Activated CD8-positive, alpha-beta T cell treated with anti-CD3 and anti-CD28 coated beads for 36 hours (primary cell): Measurements from ENCODE around the gene CD96. TPM values are rescaled to one million over a fixed set of nuclear protein-coding genes. Genes with fewer than 3 reads are reported as not detected.

ENCODE experiments used
- ATAC-seq: fragments of 200-7000 bp; cut with Tn5 transposase; one replicate; pipeline ENCODE4 v1.10.0; 2021; ENCODE audit warnings: mild to moderate bottlenecking, moderate library complexity
- CTCF ChIA-PET: fragments of 350-600 bp; sonication (Branson Sonifier 250); formaldehyde crosslinking; loops from one replicate; lab custom pipeline; 2021; ENCODE audit warnings: antibody characterized with exemption; lab: Charles Lee
- POLR2A ChIA-PET: fragments of 350-600 bp; sonication (Branson Sonifier 250); formaldehyde crosslinking; loops from one replicate; lab custom pipeline; 2021; ENCODE audit warnings: antibody characterized with exemption; lab: Charles Lee
- DNase-seq: peaks from one replicate; pipeline ENCODE4 v3.0.0-alpha.2; 2020
- H3K27ac Mint-ChIP-seq: one replicate; pipeline ENCODE4 v1.8.0; 2021; ENCODE audit warnings: mild to moderate bottlenecking, mixed read lengths
- H3K27me3 Mint-ChIP-seq: one replicate; pipeline ENCODE4 v1.8.0; 2021; ENCODE audit warnings: mixed read lengths
- H3K36me3 Mint-ChIP-seq: one replicate; pipeline ENCODE4 v1.8.0; 2021; ENCODE audit warnings: low read depth, mixed read lengths
- H3K4me1 Mint-ChIP-seq: one replicate; pipeline ENCODE4 v1.8.0; 2021; ENCODE audit warnings: low read depth, mixed read lengths
- H3K4me3 Mint-ChIP-seq: one replicate; pipeline ENCODE4 v1.8.0; 2021; ENCODE audit warnings: mild to moderate bottlenecking, moderate library complexity, mixed read lengths
- H3K9me3 Mint-ChIP-seq: one replicate; pipeline ENCODE4 v1.8.0; 2021; ENCODE audit warnings: mixed read lengths
- CTCF ChIP-seq: fragments of 200-600 bp; IDR thresholded peaks from one replicate; pipeline ENCODE4 v1.8.0; 2022; ENCODE audit warnings: antibody characterized with exemption, mild to moderate bottlenecking
- intact Hi-C: fragments of 100-400 bp; cut with micrococcal nuclease; formaldehyde crosslinking; loops from one replicate; pipeline ENCODE4 v1.10.0; 2022
- total RNA-seq, 2 experiments: library from RNA; stranded (reverse); gene quantifications; one replicate each; pipeline ENCODE4 v1.2.3, GENCODE V29; 2021

CD96 gene
- total RNA-seq, 2 experiments from 2014 or later = 142 to 147 TPM

DNA sequence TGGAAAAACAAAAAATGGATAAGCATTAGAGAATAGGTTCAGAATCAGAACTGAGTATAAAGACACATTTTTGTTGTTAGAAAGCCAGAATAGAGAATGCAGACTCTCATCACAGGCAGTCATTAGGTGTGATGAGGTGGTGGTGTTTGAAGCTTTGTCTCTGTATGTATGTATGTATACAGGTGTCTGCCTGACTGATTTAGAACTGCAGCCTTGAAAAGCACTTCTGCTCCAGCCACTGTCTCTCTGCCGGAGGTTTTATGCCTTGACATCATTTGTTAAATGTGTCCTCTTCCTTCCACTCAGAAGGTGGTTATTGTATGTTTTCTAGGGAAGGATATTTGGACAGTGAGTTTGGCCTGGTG, 133.8 kb downstream of the CD96 start:
- ATAC-seq = no peak
- Mint-ChIP-seq H3K27me3 (no peaks in the 10 kb centered on the region), H3K36me3 (peaks cover 19% of the 10 kb centered on the region), H3K27ac (peak overlapping the region; percentile 100), H3K4me1 (peaks cover 67% of the 10 kb centered on the region), H3K9me3 (no peaks in the 10 kb centered on the region), H3K4me3 (peak overlapping the region; percentile 86)
- ChIA-PET POLR2A (no interaction called here), CTCF (no interaction called here)
- DNase-seq = no peak
- intact Hi-C loops = no loop called here
- no peak for TF ChIP-seq CTCF

- ChIA-PET CTCF (interaction anchor here (0.9 to 1.0 kb wide), 4 partner anchors 23 to 291 kb away, joined by 3 to 5 read pairs (median 4); no protein-coding TSS in a partner anchor), POLR2A (interaction anchor here (0.7 to 1.2 kb wide), 4 partner anchors 9 to 303 kb away, joined by 3 to 5 read pairs (median 4); partner anchors contain the start of gene ABHD10)
- Mint-ChIP-seq H3K9me3 (no peaks in the 10 kb centered on the region), H3K27me3 (no peaks in the 10 kb centered on the region), H3K36me3 (peaks cover 22% of the 10 kb centered on the region), H3K27ac (peak overlapping the region; percentile 100), H3K4me1 (peaks cover 67% of the 10 kb centered on the region), H3K4me3 (peak overlapping the region; percentile 86)
- intact Hi-C loops = no loop called here
- ATAC-seq = peak; percentile 31
- DNase-seq = peak; percentile 68
- TF ChIP-seq CTCF = no peak
Measured at GRCh38 chr3:111676211-111677006, 134.4 kb downstream of the CD96 start.

- POLR2A ChIA-PET = interaction anchor here (0.7 to 1.2 kb wide), 5 partner anchors 9 to 302 kb away, joined by 3 to 5 read pairs (median 3); partner anchors contain the start of gene ABHD10
- Mint-ChIP-seq H3K36me3 (peaks cover 23% of the 10 kb centered on the region), H3K9me3 (no peaks in the 10 kb centered on the region), H3K27ac (peak overlapping the region; percentile 100), H3K27me3 (no peaks in the 10 kb centered on the region), H3K4me3 (peak overlapping the region; percentile 86), H3K4me1 (peaks cover 70% of the 10 kb centered on the region)
- DNase-seq (no peak), ATAC-seq (no peak)
- CTCF ChIA-PET = interaction anchor here (0.9 to 1.0 kb wide), 4 partner anchors 23 to 291 kb away, joined by 3 to 5 read pairs (median 4); no protein-coding TSS in a partner anchor
- intact Hi-C loops = no loop called here
- no peak for TF ChIP-seq CTCF
Measured at GRCh38 chr3:111677007-111677392, 135.0 kb downstream of the CD96 start.

GRCh38 chr3:111681661-111682426, 139.8 kb downstream of the CD96 start:
- CTCF ChIA-PET = interaction anchor here (0.7 to 2.4 kb wide), 10 partner anchors 9 to 104 kb away, joined by 3 to 13 read pairs (median 4); no protein-coding TSS in a partner anchor

More at GRCh38 chr3:111681661-111682426, 139.8 kb downstream of the CD96 start:
- H3K4me1 Mint-ChIP-seq = peaks cover 70% of the 10 kb centered on the region
- ATAC-seq = no peak
- intact Hi-C loops = no loop called here
- H3K9me3 Mint-ChIP-seq = peaks cover 4% of the 10 kb centered on the region
- no peaks in the 10 kb centered on the region for H3K27me3 Mint-ChIP-seq
- peaks cover 20% of the 10 kb centered on the region for H3K36me3 Mint-ChIP-seq
- no peak for DNase-seq
- POLR2A ChIA-PET = interaction anchor here (2.0 kb wide), 1 partner anchor 10 kb away, joined by 6 read pairs; no protein-coding TSS in a partner anchor
- H3K4me3 Mint-ChIP-seq = no peak overlapping the region
- no peak for TF ChIP-seq CTCF
- H3K27ac Mint-ChIP-seq = no peak overlapping the region
